NCI-H524 (cell line): ENCODE measurements around the gene IQSEC1.

Experiments
- DNase-seq, 2 experiments: peaks; one replicate each; lab custom pipeline; 2025; lab: John Stamatoyannopoulos, UW

IQSEC1 gene

GRCh38 chr3:13049400-13049799, 23.8 kb downstream of the IQSEC1 start:
- DNase-seq = no peak

GRCh38 chr3:13047296-13048165, 25.7 kb downstream of the IQSEC1 start:
- peak in 1 of 2 experiments; percentile 14 for DNase-seq

DNA sequence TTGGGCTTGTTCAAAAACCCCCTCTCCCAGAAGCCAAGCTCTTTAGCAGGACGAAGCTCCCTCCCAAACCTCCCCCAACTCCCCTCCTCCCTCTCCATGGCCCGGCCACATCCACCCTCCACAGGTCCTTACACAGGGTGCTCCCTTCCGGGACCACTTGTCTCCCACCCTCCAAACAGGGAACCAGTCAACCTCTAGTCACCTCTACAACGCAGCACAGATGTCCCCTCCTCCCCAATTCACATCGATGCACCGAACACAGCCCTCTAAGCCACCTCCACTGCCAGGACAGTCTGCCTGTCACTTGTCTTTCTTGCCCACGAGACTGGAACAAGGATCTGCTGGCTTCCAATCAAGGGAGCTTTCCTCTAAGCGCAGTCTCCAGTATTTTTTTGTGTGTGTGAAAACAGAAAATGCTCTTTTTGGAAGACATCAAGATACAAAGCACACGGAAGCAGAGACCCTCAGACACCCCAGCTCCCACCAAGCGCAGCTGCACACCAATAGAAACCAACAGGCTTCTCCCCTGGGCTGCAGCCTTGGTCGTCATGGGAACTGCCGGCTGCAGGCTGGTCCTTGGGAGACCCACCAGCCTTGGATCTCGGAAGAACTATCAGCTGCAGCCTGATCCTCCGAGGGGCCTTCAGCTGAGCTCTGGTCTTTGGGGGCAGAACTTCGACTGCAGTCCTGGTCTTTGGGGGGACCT, 26.5 kb downstream of the IQSEC1 start:
- peak; percentile 22 to 57 for DNase-seq

GRCh38 chr3:13045904-13046568, 27.2 kb downstream of the IQSEC1 start:
- peak; percentile 81 to 87 for DNase-seq

DNA sequence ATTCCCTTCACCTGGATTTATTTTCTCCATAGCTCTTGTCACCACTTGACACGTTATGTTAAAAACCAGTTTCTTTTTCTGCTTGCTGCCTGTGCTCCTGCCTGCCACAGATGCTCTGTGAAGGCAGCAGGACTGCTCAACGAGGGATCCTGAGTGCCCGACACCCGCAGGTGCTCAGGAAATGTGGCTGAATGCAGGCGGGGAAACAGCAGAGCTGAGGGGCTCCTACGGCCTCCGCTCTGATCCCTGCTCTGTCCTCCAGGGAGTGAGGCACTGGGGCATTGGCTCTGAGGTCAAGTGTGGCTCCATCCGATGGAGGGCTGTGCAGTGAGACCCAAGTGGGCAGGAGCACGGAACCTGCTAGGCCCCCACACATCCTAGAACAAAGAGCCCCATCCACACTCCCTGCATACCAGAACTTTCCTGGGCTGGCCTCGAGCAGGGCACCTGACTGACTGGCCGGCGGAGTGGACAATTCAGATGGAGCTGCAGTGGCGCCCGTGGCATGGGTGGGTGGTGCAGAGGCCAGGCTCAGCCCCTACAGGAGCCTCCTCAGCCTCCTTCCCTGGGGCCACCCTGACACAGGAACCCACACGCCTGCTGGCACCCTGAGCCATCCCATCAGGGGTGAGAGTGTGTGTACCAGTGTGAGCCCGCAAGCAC, 27.9 kb downstream of the IQSEC1 start:
- DNase-seq = peak in 1 of 2 experiments; percentile 39

- peak in 1 of 2 experiments; percentile 39 for DNase-seq
Measured at GRCh38 chr3:13044496-13045240, 28.6 kb downstream of the IQSEC1 start.

- no peak for DNase-seq
Measured at GRCh38 chr3:13043656-13044055, 29.6 kb downstream of the IQSEC1 start.

- DNase-seq = peak in 1 of 2 experiments; percentile 8
Measured at GRCh38 chr3:13042715-13043271, 30.4 kb downstream of the IQSEC1 start.

DNA sequence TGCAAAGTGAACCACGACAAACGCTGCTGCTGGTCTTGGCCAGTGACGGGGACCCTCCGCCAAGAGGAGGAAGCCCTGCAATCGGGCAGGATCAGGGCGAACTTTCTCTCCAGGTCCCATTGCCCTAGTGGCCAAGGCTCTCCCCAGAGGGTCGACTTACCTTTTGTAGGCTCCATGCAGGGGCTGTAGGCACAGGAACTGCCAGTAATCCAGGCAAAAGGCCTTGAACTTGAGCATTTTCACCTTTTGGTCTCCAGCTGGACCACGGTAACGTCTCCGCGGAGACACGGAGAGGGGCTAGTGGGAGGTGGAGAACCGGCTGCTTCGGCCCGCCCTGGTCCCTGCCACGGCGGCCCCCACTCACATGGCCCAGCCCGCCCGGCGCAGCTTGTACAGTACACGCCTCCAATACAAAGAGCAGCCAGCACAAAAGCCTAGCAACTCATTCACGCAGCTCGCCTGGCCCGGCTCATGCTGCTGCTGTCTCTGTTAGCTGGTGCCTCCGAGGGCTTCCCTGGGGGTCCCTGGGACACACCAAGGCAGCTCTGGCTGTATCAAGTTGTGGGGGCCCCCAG, 31.0 kb downstream of the IQSEC1 start:
- no peak for DNase-seq

DNA sequence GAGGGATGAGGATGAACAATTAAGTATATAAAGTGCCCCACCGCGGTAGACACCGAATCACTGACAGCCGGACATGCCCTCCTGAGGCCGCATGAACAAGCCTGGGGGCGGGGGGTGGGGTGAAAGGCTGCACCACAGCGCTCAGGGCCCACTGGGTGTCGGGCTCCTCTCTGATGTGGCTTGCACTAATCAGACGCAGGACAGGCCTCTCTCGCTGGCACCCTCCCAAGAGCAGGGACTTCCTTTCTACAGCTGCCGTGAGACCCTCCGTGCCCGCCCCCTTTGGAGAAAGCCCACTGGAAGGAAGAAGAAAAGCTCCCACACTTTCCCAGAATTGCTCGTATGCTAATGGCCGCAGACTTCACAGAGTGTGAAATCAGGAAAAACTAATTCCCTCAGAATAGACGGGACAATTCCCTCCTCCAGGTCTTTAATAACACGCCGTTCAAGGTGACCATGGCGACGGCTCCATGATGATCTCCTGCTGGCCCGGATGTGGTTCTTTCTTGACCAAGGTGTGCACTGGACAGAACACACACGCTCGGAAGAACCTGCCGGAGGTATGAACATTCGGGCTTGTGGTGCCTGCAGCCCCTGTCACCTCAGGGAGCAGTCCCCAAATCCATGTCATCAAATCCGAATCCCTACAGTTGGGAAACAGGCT, 32.0 kb downstream of the IQSEC1 start:
- no peak for DNase-seq

GRCh38 chr3:13040361-13041074, 32.7 kb downstream of the IQSEC1 start:
- DNase-seq = peak in 1 of 2 experiments; percentile 27

DNA sequence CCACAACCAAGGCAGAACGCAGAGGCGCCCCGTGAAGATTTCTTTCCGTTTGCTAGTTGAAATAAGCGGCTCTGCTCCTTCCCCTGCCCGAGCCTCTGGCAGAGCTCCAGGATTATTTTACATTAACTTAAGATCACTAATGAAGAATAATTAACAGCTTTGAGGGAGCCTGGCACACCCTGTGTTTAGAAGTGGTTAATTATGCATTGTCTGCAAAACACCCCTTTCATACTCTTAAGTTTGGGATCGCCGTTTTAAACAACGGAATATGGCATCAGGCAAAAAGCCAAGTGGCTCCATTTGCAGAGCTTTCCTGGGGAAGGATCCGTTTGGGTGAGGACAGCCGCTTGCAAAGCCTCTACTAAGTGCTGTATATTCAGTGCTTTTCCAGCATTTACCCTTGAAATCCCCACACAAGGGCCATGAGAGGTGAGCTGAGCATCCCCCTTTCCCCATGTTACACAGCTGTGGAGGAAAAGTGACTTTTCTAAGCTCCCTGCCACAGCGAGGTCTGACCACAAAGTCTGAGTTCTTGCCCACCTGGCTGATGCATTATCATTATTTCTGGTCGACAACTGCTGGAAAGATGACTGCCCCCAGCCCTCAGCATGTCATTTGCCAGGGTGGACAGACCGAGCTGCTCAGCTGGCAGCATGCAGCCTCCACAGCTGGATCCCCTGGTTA, 33.9 kb downstream of the IQSEC1 start:
- no peak for DNase-seq

- no peak for DNase-seq
Measured at GRCh38 chr3:13037458-13038117, 35.6 kb downstream of the IQSEC1 start.

DNA sequence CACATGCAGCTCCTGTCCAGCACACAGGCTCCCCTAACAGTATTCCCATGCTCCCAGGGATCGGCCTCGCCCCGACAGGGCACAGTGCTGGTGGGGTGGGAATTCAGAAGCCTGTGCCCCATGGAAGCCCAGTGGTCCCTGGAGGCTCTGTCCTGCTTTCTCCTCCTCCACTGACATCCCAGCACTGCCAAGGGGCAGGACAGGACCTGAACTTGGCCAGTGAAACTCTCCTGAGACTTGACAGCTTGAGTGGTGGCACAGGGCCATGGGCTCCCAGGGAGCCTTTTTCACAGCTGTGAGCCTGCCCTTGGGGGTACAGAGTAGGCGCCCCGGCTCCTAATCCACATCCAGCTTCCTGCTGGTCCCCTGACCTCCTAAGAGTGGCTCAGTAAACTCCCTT, 38.4 kb downstream of the IQSEC1 start:
- no peak for DNase-seq

GRCh38 chr3:13034109-13034800, 39.0 kb downstream of the IQSEC1 start:
- no peak for DNase-seq

GRCh38 chr3:13032206-13032605, 41.0 kb downstream of the IQSEC1 start:
- no peak for DNase-seq

GRCh38 chr3:13031621-13032020, 41.6 kb downstream of the IQSEC1 start:
- DNase-seq = no peak

- DNase-seq = no peak
Measured at GRCh38 chr3:13030684-13031083, 42.5 kb downstream of the IQSEC1 start.
